HG03064 (cell line): ENCODE results near the gene PODN.

Source experiments
- ATAC-seq: cut with Tn5 transposase; IDR thresholded peaks from one replicate; pipeline ENCODE4 v1.9.1; 2021; ENCODE audit warnings: low read depth; ENCODE audit not compliant: unreplicated experiment

PODN gene

GRCh38 chr1:53049574-53049967 is 12.4 kb upstream of the PODN start:
- no peak for ATAC-seq

GRCh38 chr1:53050310-53050709 is 11.7 kb upstream of the PODN start:
- ATAC-seq: no peak

- no peak for ATAC-seq
Observed at GRCh38 chr1:53051676-53052075, 10.3 kb upstream of the PODN start.

GRCh38 chr1:53057127-53057526 is 4.9 kb upstream of the PODN start:
- ATAC-seq: no peak

- ATAC-seq: no peak
Observed at GRCh38 chr1:53060579-53060978, 1.4 kb upstream of the PODN start.

GRCh38 chr1:53061123-53061858 is 722 bp upstream of the PODN start:
- no peak for ATAC-seq

- ATAC-seq: no peak
Observed at GRCh38 chr1:53062708-53063591, 937 bp downstream of the PODN start.

GRCh38 chr1:53063744-53064515 is 1.9 kb downstream of the PODN start:
- no peak for ATAC-seq

GRCh38 chr1:53065391-53065790 is 3.4 kb downstream of the PODN start:
- no peak for ATAC-seq

GRCh38 chr1:53066488-53066887 is 4.5 kb downstream of the PODN start:
- no peak for ATAC-seq

GRCh38 chr1:53066891-53067738 is 5.1 kb downstream of the PODN start:
- ATAC-seq: no peak

GRCh38 chr1:53067886-53068285 is 5.9 kb downstream of the PODN start:
- no peak for ATAC-seq

GRCh38 chr1:53068314-53069099 is 6.5 kb downstream of the PODN start:
- ATAC-seq: no peak

GRCh38 chr1:53069265-53069662 is 7.3 kb downstream of the PODN start:
- ATAC-seq: no peak

- ATAC-seq: no peak
Observed at GRCh38 chr1:53069663-53070327, 7.8 kb downstream of the PODN start.

- ATAC-seq: no peak
Observed at GRCh38 chr1:53070621-53071020, 8.6 kb downstream of the PODN start.

GRCh38 chr1:53071167-53071865 is 9.3 kb downstream of the PODN start:
- ATAC-seq: no peak

GRCh38 chr1:53071915-53072314 is 9.9 kb downstream of the PODN start:
- ATAC-seq: no peak
